GM12801 (cell line): ENCODE results near the gene EGFL7.

Experiments used
- CTCF ChIP-seq: IDR thresholded peaks from one replicate; pipeline ENCODE4 v1.5.1; 2011; ENCODE audit warnings: control low read depth; ENCODE audit not compliant: insufficient read length; ENCODE audit errors: extremely low read depth

EGFL7 gene

GRCh38 chr9:136687721-136688223, 25.1 kb downstream of the EGFL7 start:
- no peak for TF ChIP-seq CTCF

- no peak for TF ChIP-seq CTCF
Measured at GRCh38 chr9:136688274-136689107, 25.8 kb downstream of the EGFL7 start.

GRCh38 chr9:136689108-136689460, 26.4 kb downstream of the EGFL7 start:
- no peak for TF ChIP-seq CTCF

DNA sequence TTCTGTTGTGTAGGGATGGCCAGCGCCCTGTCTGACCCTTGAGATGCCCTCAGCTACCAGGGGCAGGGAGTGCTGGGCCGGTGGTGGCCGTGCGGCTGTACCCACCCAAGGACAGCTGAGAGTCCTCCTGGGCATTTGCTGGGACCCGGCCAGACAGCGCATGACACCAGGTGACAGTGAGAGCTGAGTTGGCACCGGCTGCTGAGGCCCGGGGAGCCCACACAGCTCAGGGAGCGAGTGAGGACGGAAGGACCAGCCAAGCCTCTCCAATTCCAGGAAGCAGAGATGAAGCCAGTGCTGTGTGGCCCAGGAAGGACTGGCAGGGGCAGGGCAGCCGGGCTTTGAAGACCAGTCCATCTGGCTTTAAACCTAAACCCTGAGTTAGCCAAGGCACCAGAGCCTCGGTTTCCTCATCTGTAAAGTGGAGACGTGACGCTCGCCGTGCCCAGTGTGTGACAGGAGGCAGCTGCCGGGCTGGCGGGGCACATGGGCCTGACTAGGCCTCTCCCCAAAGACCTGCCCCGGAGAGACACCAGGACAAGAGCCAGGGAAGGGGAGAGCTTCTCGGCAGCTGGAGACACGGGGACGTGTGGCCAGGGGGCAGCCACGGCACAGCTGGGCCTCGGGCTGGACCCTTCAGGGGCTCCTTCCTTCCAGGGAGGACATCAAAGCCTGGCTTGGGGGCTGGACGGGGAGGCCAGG, 27.5 kb downstream of the EGFL7 start:
- no peak for TF ChIP-seq CTCF

DNA sequence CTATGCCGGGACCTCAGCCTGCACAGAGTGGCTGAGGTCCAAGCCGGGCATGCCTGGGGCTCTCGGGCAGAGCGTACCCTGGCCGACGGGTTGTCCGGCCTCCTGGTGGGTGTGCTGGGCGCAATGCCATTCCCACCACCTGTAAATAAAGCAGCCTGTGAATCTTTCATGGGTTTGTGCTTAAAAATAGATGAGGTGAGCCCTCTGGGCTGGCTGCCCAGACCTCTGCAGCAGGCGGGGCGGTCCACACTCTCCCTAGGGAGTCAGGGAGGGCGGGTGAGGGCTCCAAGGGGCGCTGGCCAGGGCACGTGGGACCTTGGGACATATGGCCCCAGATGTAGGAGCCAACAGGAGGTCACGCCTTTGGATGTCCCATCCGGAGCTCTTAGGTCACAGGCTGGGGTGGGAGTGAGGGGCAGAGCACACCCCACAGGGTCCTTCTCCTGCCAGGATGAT, 28.1 kb downstream of the EGFL7 start:
- TF ChIP-seq CTCF: no peak

DNA sequence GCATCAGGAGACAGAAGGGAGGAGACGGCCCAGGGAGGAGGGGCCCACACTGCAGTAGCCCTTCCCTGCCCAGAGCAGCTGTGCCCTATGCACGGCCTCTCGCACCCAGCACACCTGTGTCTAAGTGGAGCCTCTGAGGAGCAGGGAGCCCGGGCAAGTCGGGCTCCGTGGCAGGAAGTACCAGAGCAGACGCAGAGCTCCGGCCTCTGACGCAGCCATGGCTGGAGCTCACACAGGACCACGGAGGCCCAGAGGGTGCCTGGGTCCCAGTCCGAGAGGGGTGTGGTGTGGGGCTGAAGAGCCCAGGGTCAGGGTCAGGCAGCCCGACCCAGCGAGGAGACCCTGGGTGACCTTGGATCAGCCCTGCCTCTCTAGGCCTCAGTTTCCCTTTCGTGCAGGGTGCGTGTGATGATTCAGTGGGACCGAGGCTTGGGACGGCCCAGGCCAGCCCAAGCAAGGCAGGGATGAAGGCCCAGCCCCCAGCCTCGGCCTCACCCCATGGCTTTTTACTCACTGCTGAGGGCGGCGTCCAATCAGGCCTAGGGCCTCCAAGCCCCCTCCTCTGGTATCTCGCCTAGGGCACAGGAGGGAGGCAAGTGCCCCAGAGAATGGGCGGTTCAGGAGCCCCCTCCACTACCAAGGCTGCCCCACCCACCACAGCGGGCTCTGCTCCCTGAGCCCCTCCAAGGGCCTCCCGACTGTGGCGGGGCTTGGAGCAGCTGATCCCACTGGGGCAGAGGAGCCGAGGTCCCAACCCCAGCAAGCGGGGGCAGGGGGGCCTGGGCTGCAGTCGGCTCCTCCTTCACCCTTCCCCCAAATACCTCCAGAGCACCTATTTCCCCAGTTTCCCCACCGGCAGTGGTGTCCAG, 28.8 kb downstream of the EGFL7 start:
- TF ChIP-seq CTCF: no peak
